ENCODE measurements around the gene DIDO1. TPM values are rescaled to one million over a fixed set of nuclear protein-coding genes. Genes with fewer than 3 reads are reported as not detected.

DIDO1 gene
- polyA plus RNA-seq, 1 of the 3 experiments (the other 2 are of a cell fraction) = 14.7 TPM

GRCh38 chr20:62830251-62830650 lies 96.1 kb downstream of the DIDO1 start:
- H3K4me3 ChIP-seq (ENCODE audit: low read depth in 2 of 2, low read length in 1 of 2) = no peak overlapping the region
- ChIA-PET POLR2A (no interaction called here), CTCF (no interaction called here)
- no peak overlapping the region for H3K27ac ChIP-seq (ENCODE audit: low read depth in 2 of 2, low read length in 1 of 2)
- no peaks in the 10 kb centered on the region for H3F3A ChIP-seq (replicated peaks; ENCODE audit: insufficient read depth)
- H3K9ac ChIP-seq = no peak overlapping the region
- no peaks in the 10 kb centered on the region for H4K20me1 ChIP-seq (ENCODE audit: insufficient read depth)
- TF ChIP-seq USF2 (IDR thresholded peaks at IDR 0.05; ENCODE audit: borderline replicate concordance, low read depth, low read length) (no peak), IRF3 (IDR thresholded peaks at IDR 0.05; ENCODE audit: low read depth, low read length) (no peak), NFIC (IDR thresholded peaks at IDR 0.05; ENCODE audit: borderline replicate concordance) (no peak), RCOR1 (IDR thresholded peaks at IDR 0.05; ENCODE audit: low read length) (no peak), EP300 (IDR thresholded peaks at IDR 0.05; ENCODE audit: borderline replicate concordance in 1 of 2, low read depth in 1 of 2, low read length in 1 of 2) (no peak), TEAD4 (IDR thresholded peaks at IDR 0.05; ENCODE audit: borderline replicate concordance, insufficient read depth) (no peak), YY1 (IDR thresholded peaks at IDR 0.05; ENCODE audit: low read depth) (no peak), FOSL2 (IDR thresholded peaks at IDR 0.05; ENCODE audit: borderline replicate concordance, low read depth) (no peak), PBX3 (IDR thresholded peaks at IDR 0.05) (no peak), RAD21 (IDR thresholded peaks at IDR 0.05; ENCODE audit: low read length) (no peak), FOXM1 (IDR thresholded peaks at IDR 0.05; ENCODE audit: low read depth) (no peak)
- 97% methylated on average over 6 of the region's 14 CpGs for WGBS (ENCODE audit: low lambda C conversion rate)
- H3K79me2 ChIP-seq (ENCODE audit: insufficient read depth) = no peaks in the 10 kb centered on the region
- DNase-seq = peak; percentile 10
- no peaks in the 10 kb centered on the region for H3K9me2 ChIP-seq
- peaks cover 0 to 23% of the 10 kb centered on the region in 2 experiments; a peak in 1 of 4 replicates for H3K4me1 ChIP-seq (ENCODE audit: control insufficient read depth in 1 of 2, insufficient read depth in 2 of 2, low read depth in 1 of 2, low read length in 1 of 2)
- H2AFZ ChIP-seq (ENCODE audit: low read depth) = no peak overlapping the region
- no peak overlapping the region for H3K4me2 ChIP-seq
- H3K9me3 ChIP-seq = no peaks in the 10 kb centered on the region
- H3K36me3 ChIP-seq (replicated peaks in 1 of 2; ENCODE audit: control insufficient read depth in 1 of 2, insufficient read depth in 2 of 2, low read length in 1 of 2) = no peaks in the 10 kb centered on the region
- no peaks in the 10 kb centered on the region for H3K27me3 ChIP-seq (ENCODE audit: insufficient read depth)

- no peaks in the 10 kb centered on the region for H4K20me1 ChIP-seq (ENCODE audit: insufficient read depth)
- ChIA-PET CTCF (no interaction called here), POLR2A (no interaction called here)
- no peaks in the 10 kb centered on the region for H3K36me3 ChIP-seq (replicated peaks in 1 of 2; ENCODE audit: control insufficient read depth in 1 of 2, insufficient read depth in 2 of 2, low read length in 1 of 2)
- no peaks in the 10 kb centered on the region for H3K9me3 ChIP-seq
- no peak overlapping the region for H3K9ac ChIP-seq
- no peak overlapping the region for H3K4me2 ChIP-seq
- H2AFZ ChIP-seq (ENCODE audit: low read depth) = no peak overlapping the region
- DNase-seq = peak; percentile 14
- H3K27me3 ChIP-seq (ENCODE audit: insufficient read depth) = no peaks in the 10 kb centered on the region
- H3F3A ChIP-seq (replicated peaks; ENCODE audit: insufficient read depth) = no peaks in the 10 kb centered on the region
- H3K27ac ChIP-seq (ENCODE audit: low read depth in 2 of 2, low read length in 1 of 2) = no peak overlapping the region
- peaks cover 3 to 29% of the 10 kb centered on the region in 2 experiments; a peak in 2 of 4 replicates for H3K4me1 ChIP-seq (ENCODE audit: control insufficient read depth in 1 of 2, insufficient read depth in 2 of 2, low read depth in 1 of 2, low read length in 1 of 2)
- no peaks in the 10 kb centered on the region for H3K9me2 ChIP-seq
- no peaks in the 10 kb centered on the region for H3K79me2 ChIP-seq (ENCODE audit: insufficient read depth)
- 95% methylated on average over 10 of the region's 32 CpGs for WGBS (ENCODE audit: low lambda C conversion rate)
- H3K4me3 ChIP-seq (ENCODE audit: low read depth in 2 of 2, low read length in 1 of 2) = no peak overlapping the region
- TF ChIP-seq MAX (IDR thresholded peaks at IDR 0.05; ENCODE audit: low read depth) = no peak
- no peak for TF ChIP-seq TAF1 (IDR thresholded peaks at IDR 0.05; ENCODE audit: borderline replicate concordance, low read depth, low read length)
- no peak for TF ChIP-seq RAD21 (IDR thresholded peaks at IDR 0.05; ENCODE audit: low read length)
- no peak for TF ChIP-seq ZBTB33 (IDR thresholded peaks at IDR 0.05; ENCODE audit: borderline replicate concordance, low read depth)
- TF ChIP-seq RXRA (IDR thresholded peaks at IDR 0.05; ENCODE audit: borderline replicate concordance, low read depth) = no peak
- no peak for TF ChIP-seq TCF12 (IDR thresholded peaks at IDR 0.05)
- no peak for TF ChIP-seq POLR2AphosphoS5 (IDR thresholded peaks at IDR 0.05; ENCODE audit: low read depth, low read length)
- TF ChIP-seq CTCF (IDR thresholded peaks at IDR 0.05) = no peak
- TF ChIP-seq NFIC (IDR thresholded peaks at IDR 0.05; ENCODE audit: borderline replicate concordance) = no peak
Measured at GRCh38 chr20:62829231-62830230, 96.8 kb downstream of the DIDO1 start.
